NCI-H524 (cell line): ENCODE results near the gene EQTN.

ENCODE experiments used
- DNase-seq, 2 experiments: peaks; one replicate each; lab custom pipeline; 2025; lab: John Stamatoyannopoulos, UW

EQTN gene

GRCh38 chr9:27297050-27297449 is at the start of gene EQTN:
TSS of gene EQTN (minus strand) at chr9:27297150. CDS start at chr9:27297055, 95 bp downstream.
- DNase-seq = no peak

GRCh38 chr9:27344776-27345175 is 47.8 kb upstream of the EQTN start:
- DNase-seq = no peak

GRCh38 chr9:27341545-27342294 is 44.8 kb upstream of the EQTN start:
- no peak for DNase-seq

GRCh38 chr9:27340961-27341511 is 44.1 kb upstream of the EQTN start:
- no peak for DNase-seq

GRCh38 chr9:27340285-27340674 is 43.3 kb upstream of the EQTN start:
- no peak for DNase-seq

GRCh38 chr9:27339661-27340284 is 42.8 kb upstream of the EQTN start:
- no peak for DNase-seq

GRCh38 chr9:27338527-27338903 is 41.6 kb upstream of the EQTN start:
- DNase-seq = no peak

GRCh38 chr9:27337833-27338526 is 41.0 kb upstream of the EQTN start:
- no peak for DNase-seq

- no peak for DNase-seq
These were observed 40.3 kb upstream of the EQTN start for GRCh38 chr9:27337236-27337635.

- DNase-seq = no peak
These were observed 39.9 kb upstream of the EQTN start for GRCh38 chr9:27336829-27337228.

GRCh38 chr9:27336126-27336525 is 39.2 kb upstream of the EQTN start:
- DNase-seq = no peak

GRCh38 chr9:27335075-27335474 is 38.1 kb upstream of the EQTN start:
- DNase-seq = no peak

GRCh38 chr9:27333241-27334052 is 36.5 kb upstream of the EQTN start:
- peak; percentile 34 to 70 for DNase-seq

GRCh38 chr9:27331393-27331792 is 34.4 kb upstream of the EQTN start:
- no peak for DNase-seq

- DNase-seq = no peak
These were observed 32.3 kb upstream of the EQTN start for GRCh38 chr9:27329291-27329690.

GRCh38 chr9:27328483-27328882 is 31.5 kb upstream of the EQTN start:
- no peak for DNase-seq

- DNase-seq = no peak
These were observed 14.2 kb upstream of the EQTN start for GRCh38 chr9:27311184-27311583.

GRCh38 chr9:27310582-27310981 is 13.6 kb upstream of the EQTN start:
- DNase-seq = no peak

- DNase-seq = no peak
These were observed 11.9 kb upstream of the EQTN start for GRCh38 chr9:27308691-27309390.

GRCh38 chr9:27304521-27304920 is 7.6 kb upstream of the EQTN start:
- no peak for DNase-seq

GRCh38 chr9:27303219-27303618 is 6.3 kb upstream of the EQTN start:
- no peak for DNase-seq
